HG03460 (cell line): Measurements from ENCODE around the gene UBTF.

Experiments
- ATAC-seq: cut with Tn5 transposase; IDR thresholded peaks from one replicate; pipeline ENCODE4 v1.9.1; 2021; ENCODE audit not compliant: unreplicated experiment

UBTF gene

DNA sequence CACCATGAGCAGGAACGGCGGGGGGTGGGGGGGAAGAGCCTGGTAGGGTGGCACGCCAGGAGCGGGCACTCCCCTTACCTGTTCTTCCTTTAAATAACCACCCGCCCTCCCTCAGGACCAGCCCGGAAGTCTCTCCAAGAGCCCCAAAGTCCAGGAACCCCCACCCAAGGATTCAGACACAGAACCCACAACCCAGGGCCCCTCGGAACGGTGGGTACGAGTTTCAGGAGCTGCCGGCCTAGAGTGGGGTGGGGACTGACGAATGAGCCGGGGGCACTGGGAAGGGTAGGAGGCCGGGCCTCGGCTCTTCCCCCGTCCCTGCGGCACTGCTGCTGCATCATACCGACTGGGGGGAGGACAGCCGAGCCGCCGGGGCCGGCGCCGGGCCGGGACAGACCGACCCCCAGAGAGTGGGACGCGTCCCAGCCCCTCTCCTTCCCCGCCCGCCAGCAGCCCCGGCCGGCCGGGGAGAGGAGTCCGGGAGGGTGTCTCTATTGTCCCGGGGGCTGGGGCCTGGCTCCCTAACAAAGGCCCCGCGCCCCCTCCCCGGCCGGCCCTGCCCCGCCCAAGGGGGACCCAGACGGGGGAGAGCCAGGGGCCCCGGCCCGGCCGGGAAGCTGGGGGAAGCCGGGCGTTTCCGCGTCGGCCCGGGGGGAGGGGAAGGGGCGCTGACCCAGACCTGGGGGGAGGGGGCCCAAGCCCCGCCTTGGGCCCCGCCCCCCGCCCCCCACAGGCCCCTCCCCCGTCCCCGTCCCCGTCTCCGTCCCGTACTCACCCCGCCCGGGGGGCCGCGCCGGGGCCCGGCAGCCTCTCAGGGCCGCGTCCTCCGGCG is 20.5 kb downstream of the UBTF start:
- peak; percentile 17 for ATAC-seq

- no peak for ATAC-seq
These were observed 21.3 kb downstream of the UBTF start for GRCh38 chr17:44197980-44198720.

DNA sequence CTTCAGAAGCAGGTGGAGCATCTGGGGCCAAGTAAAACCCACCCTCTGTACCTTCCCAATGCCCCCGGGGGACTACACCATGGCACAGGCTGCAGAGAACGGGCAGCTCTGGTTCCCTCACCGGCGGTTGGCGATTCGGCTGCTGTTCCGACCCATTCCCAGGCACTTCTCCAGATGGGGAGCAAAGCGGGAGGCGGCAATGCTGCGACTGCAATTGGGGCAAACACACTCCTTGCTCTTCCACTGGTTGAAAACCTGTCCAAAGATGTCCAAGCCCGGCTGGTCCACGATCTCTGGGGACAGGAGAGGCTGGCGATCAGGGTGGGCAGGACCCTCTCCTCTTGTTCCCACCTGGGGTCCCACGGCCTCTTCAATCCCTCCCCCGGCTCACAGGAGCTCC is 22.4 kb downstream of the UBTF start:
- no peak for ATAC-seq

DNA sequence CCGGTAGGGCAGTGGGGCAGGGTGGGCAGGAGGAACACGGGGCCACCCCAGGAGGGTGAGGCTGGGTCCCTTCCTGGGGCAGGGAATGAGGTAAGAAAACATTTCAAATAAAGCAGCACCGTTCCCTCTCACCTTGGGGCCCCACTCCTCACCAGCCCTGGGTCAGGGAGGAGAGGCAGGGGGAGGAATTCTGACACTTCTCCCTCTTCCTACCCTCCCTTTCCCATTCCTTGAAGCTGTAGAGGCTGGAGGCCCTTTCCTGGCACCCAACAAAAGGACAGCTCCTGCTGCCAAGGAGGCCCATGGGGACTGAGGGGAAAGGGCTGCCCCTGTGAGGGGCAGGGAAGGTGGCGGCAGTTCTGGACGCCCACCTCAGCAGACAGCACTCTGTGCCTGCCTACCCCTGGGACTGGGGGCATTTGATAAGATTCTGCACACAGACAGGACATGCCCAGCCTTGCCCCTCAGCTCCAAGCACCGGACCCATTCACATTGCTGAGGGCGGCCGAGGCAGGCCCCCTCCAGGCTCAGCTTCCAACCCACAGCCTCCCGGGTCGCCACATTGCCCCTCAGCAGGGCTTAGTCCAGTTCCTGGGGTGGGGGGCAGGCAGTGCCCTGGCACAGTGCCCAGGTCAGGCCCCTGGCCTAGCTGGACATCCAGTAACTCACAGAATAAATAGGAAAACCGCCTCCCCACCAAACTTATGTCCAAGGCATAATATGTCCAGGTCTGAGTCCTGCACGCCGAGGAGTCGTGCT is 26.0 kb downstream of the UBTF start:
- no peak for ATAC-seq

DNA sequence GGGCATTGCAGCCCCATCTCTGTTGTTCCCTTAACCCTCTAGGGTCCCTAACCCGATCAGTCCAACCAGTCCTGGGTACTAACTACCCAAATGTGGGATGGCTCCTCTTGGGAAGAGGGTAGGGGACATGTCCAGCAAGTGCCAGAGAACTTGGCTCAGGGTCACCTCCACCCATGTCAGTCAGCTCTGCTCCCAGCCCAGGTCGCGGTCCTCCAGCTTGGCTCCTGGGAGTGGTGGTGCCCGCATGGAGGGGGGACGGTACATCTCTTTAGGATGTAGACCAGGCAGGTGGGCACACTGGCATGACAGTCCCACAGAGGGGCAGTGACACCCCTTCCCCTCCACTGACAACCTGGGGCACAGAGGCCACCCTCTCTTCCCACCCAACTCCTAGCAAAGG is 26.7 kb downstream of the UBTF start:
- ATAC-seq, result no peak

DNA sequence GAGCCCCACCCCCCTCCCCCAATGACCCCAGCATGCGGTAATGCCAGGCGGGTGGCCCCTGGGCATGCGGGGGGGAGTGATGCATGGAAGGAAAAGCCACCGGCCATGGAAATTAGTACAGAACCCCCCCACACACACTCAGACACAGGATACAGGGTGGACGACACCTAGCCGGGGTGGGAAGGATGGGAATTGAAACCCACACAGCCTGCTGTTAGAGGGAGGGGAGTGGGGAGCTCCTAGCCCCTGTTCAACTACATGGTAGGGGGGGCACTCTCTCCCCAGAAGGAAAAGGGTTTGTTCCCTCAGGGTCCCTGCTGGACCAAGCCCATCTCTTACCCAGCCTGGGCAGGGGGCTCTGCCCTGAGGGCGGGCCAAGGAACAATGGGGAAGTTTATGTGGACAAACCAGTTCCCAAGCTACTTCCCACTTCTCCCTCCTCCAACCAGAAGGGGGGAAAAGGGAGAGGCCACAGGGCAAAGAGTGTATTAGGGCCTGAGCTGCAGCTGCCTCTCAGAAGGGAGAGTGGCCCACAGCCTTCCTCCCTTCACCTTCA is 27.5 kb downstream of the UBTF start:
- no peak for ATAC-seq

GRCh38 chr17:44191369-44191768 is 28.1 kb downstream of the UBTF start:
- ATAC-seq, result no peak

DNA sequence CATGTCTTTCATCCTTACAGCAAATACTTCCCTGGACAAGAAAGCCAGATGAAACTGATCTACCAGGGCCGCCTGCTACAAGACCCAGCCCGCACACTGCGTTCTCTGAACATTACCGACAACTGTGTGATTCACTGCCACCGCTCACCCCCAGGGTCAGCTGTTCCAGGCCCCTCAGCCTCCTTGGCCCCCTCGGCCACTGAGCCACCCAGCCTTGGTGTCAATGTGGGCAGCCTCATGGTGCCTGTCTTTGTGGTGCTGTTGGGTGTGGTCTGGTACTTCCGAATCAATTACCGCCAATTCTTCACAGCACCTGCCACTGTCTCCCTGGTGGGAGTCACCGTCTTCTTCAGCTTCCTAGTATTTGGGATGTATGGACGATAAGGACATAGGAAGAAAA is 29.0 kb downstream of the UBTF start:
- ATAC-seq, result no peak

DNA sequence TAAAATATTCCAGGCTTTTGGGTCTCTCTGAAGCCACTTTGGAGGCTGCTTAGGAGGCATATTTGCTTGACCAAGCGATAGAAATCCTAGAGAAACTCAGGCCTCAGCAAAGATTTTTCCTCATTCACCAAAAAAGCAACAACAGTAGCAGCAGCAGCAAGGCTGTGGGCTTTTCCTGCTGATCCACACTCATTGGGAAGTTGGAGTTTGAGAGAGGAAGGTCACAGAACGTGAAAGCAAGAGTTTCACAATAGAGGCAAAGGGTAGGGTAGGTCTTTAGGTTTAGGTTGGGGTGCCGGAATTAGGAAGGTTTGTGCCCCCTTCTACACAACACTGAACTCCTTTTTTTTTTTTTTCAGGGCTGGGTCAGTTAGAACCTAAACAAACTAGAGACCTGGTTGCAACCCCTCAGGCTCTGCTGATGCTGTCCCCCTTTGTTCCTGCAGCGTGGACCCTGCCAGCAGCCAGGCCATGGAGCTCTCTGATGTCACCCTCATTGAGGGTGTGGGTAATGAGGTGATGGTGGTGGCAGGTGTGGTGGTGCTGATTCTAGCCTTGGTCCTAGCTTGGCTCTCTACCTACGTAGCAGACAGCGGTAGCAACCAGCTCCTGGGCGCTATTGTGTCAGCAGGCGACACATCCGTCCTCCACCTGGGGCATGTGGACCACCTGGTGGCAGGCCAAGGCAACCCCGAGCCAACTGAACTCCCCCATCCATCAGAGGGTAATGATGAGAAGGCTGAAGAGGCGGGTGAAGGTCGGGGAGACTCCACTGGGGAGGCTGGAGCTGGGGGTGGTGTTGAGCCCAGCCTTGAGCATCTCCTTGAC is 30.7 kb downstream of the UBTF start:
- ATAC-seq, result no peak

GRCh38 chr17:44187131-44187899 is 32.2 kb downstream of the UBTF start:
- ATAC-seq, result peak; percentile 38

- peak; percentile 81 for ATAC-seq
These were observed 33.0 kb downstream of the UBTF start, which contains the start of gene TMUB2 for GRCh38 chr17:44186307-44187130. Gene TMUB2, plus strand, starts transcription at chr17:44186972. Its CDS starts 737 bp downstream, at chr17:44187709.

DNA sequence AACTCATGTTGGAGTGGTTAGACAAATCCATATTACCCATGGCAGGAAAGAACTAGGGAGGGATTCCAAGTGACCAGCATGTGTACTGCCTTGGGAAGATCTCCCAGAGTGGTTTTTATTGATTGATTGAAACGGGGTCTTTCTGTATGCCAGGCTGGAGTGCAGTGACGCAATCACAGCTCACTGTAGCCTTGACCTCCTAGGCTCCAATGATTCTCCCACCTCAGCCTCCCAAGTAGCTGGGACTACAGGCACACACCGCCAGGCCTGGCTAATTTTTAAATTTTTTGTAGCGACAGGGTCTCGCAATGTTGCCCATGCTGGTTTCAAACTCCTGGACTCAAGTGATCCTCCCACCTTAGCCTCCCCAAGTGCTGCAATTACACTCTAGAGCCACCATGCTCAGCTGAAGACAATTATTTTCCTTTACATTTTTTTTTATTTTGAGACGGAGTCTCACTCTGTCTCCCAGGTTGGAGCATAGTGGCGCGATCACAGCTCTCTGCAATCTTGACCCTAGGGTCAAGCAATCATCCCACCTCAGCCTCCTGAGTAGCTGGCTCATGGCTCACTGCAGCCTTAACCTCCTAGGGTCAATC is 35.2 kb downstream of the UBTF start:
- ATAC-seq, result no peak

- no peak for ATAC-seq
These were observed 36.5 kb downstream of the UBTF start for GRCh38 chr17:44183024-44183423.

- ATAC-seq, result no peak
These were observed 41.3 kb downstream of the UBTF start for GRCh38 chr17:44178133-44178532.

GRCh38 chr17:44177640-44178039 is 41.8 kb downstream of the UBTF start:
- ATAC-seq, result no peak

- ATAC-seq, result no peak
These were observed 42.6 kb downstream of the UBTF start for GRCh38 chr17:44176671-44177501.

DNA sequence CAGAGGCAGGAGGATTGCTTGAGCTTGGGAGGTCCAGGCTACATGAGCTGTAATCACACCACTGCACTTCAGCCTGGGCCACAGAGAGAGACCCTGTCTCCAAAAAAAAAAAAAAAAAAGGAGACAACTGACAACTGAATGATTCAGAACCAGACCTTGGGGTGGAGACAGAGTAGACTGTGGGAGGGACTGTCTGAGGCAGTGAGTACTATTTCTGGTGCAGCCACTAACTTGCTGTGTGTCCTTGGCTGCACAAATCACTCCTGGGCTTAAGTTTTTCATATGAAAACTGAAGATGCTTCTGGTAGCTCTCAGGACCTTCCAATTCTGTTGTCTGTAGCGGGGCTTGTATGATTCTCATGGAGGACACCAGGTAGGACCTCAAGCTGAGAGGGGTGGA is 43.2 kb downstream of the UBTF start:
- no peak for ATAC-seq
